WTC11 (cell line): ENCODE measurements around the gene CEACAM3.

Source experiments
- CREB1 ChIP-seq: sonication (generic); formaldehyde crosslinking; IDR thresholded peaks from 2 replicates; pipeline ENCODE4 v1.8.0; 2023; ENCODE audit warnings: mild to moderate bottlenecking, missing genetic modification reagents
- EMX1 ChIP-seq: fragments of 250-450 bp; sonication (Bioruptor Pico); IDR thresholded peaks from 2 replicates; pipeline ENCODE4 v1.8.0; 2021; ENCODE audit warnings: mild to moderate bottlenecking
- NFATC4 ChIP-seq: fragments of 250-450 bp; sonication (Bioruptor Pico); IDR thresholded peaks from 2 replicates; pipeline ENCODE4 v1.9.0; 2021; ENCODE audit warnings: mild to moderate bottlenecking
- ZNF121 ChIP-seq: sonication (generic); formaldehyde crosslinking; IDR thresholded peaks from 2 replicates; pipeline ENCODE4 v1.8.0; 2023; ENCODE audit warnings: missing genetic modification reagents
- TF ChIP-seq, protein P1 (sequence below): sonication (generic); formaldehyde crosslinking; IDR thresholded peaks from 2 replicates; pipeline ENCODE4 v1.8.1; 2022; ENCODE audit warnings: missing genetic modification reagents, borderline replicate concordance
- TF ChIP-seq, protein P2 (sequence below): fragments of 200-600 bp; IDR thresholded peaks from 2 replicates; pipeline ENCODE4 v1.8.0; 2022; ENCODE audit warnings: antibody characterized with exemption
- TF ChIP-seq, protein P3 (sequence below): sonication (generic); formaldehyde crosslinking; IDR thresholded peaks from 2 replicates; pipeline ENCODE4 v1.8.1; 2022; ENCODE audit warnings: low read depth, missing genetic modification reagents, borderline replicate concordance
- TF ChIP-seq, protein P4 (sequence below): sonication (generic); formaldehyde crosslinking; IDR thresholded peaks from 2 replicates; pipeline ENCODE4 v1.8.0; 2022; ENCODE audit warnings: mild to moderate bottlenecking, missing genetic modification reagents
- TF ChIP-seq, protein P5 (sequence below): sonication (generic); formaldehyde crosslinking; IDR thresholded peaks from 2 replicates; pipeline ENCODE4 v1.8.0; 2022; ENCODE audit warnings: mild to moderate bottlenecking, missing genetic modification reagents

DNA sequence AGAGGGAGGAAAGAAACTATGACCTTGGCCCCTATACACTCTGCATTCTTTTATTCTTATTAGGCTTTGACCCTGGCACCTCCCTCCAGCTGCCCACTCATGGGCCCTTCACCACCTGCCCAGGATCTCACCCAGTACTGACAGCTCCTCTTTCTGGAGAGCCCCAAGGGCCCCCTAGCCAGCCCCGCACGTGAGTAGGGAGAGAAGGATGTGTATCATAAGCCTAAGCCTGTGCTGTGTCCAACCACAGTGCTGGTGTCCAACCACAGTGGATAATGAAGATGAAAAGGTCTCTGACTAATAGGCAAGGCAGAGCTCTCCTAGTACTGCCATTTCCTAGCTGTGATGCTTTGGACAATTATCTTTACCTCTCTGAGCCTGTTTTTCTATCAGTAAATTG lies 52.7 kb downstream of the CEACAM3 start:
- TF ChIP-seq, protein P1, sequence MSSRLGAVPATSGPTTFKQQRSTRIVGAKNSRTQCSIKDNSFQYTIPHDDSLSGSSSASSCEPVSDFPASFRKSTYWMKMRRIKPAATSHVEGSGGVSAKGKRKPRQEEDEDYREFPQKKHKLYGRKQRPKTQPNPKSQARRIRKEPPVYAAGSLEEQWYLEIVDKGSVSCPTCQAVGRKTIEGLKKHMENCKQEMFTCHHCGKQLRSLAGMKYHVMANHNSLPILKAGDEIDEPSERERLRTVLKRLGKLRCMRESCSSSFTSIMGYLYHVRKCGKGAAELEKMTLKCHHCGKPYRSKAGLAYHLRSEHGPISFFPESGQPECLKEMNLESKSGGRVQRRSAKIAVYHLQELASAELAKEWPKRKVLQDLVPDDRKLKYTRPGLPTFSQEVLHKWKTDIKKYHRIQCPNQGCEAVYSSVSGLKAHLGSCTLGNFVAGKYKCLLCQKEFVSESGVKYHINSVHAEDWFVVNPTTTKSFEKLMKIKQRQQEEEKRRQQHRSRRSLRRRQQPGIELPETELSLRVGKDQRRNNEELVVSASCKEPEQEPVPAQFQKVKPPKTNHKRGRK (CRISPR knock-in tag), result no peak
- TF ChIP-seq ZNF121 (CRISPR knock-in tag), result no peak
- TF ChIP-seq EMX1 (CRISPR knock-in tag), result no peak
- TF ChIP-seq, protein P2, sequence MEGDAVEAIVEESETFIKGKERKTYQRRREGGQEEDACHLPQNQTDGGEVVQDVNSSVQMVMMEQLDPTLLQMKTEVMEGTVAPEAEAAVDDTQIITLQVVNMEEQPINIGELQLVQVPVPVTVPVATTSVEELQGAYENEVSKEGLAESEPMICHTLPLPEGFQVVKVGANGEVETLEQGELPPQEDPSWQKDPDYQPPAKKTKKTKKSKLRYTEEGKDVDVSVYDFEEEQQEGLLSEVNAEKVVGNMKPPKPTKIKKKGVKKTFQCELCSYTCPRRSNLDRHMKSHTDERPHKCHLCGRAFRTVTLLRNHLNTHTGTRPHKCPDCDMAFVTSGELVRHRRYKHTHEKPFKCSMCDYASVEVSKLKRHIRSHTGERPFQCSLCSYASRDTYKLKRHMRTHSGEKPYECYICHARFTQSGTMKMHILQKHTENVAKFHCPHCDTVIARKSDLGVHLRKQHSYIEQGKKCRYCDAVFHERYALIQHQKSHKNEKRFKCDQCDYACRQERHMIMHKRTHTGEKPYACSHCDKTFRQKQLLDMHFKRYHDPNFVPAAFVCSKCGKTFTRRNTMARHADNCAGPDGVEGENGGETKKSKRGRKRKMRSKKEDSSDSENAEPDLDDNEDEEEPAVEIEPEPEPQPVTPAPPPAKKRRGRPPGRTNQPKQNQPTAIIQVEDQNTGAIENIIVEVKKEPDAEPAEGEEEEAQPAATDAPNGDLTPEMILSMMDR, result no peak
- TF ChIP-seq, protein P3, sequence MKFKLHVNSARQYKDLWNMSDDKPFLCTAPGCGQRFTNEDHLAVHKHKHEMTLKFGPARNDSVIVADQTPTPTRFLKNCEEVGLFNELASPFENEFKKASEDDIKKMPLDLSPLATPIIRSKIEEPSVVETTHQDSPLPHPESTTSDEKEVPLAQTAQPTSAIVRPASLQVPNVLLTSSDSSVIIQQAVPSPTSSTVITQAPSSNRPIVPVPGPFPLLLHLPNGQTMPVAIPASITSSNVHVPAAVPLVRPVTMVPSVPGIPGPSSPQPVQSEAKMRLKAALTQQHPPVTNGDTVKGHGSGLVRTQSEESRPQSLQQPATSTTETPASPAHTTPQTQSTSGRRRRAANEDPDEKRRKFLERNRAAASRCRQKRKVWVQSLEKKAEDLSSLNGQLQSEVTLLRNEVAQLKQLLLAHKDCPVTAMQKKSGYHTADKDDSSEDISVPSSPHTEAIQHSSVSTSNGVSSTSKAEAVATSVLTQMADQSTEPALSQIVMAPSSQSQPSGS (CRISPR knock-in tag), result no peak
- TF ChIP-seq CREB1 (CRISPR knock-in tag), result no peak
- TF ChIP-seq NFATC4 (CRISPR knock-in tag), result no peak
- TF ChIP-seq, protein P4, sequence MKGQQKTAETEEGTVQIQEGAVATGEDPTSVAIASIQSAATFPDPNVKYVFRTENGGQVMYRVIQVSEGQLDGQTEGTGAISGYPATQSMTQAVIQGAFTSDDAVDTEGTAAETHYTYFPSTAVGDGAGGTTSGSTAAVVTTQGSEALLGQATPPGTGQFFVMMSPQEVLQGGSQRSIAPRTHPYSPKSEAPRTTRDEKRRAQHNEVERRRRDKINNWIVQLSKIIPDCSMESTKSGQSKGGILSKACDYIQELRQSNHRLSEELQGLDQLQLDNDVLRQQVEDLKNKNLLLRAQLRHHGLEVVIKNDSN (CRISPR knock-in tag), result no peak
- TF ChIP-seq, protein P5, sequence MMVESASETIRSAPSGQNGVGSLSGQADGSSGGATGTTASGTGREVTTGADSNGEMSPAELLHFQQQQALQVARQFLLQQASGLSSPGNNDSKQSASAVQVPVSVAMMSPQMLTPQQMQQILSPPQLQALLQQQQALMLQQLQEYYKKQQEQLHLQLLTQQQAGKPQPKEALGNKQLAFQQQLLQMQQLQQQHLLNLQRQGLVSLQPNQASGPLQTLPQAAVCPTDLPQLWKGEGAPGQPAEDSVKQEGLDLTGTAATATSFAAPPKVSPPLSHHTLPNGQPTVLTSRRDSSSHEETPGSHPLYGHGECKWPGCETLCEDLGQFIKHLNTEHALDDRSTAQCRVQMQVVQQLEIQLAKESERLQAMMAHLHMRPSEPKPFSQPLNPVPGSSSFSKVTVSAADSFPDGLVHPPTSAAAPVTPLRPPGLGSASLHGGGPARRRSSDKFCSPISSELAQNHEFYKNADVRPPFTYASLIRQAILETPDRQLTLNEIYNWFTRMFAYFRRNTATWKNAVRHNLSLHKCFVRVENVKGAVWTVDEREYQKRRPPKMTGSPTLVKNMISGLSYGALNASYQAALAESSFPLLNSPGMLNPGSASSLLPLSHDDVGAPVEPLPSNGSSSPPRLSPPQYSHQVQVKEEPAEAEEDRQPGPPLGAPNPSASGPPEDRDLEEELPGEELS, result no peak
